ENCODE measurements around the gene AIMP2. TPM values are rescaled to one million over a fixed set of nuclear protein-coding genes. Genes with fewer than 3 reads are reported as not detected.
A peak's percentile ranks its signal among the peaks of the same experiment; 100 is the strongest.

AIMP2 gene
- total RNA-seq, 4 donors from 2014 or later, result 6.4 to 22.5 (median 15.1) TPM

DNA sequence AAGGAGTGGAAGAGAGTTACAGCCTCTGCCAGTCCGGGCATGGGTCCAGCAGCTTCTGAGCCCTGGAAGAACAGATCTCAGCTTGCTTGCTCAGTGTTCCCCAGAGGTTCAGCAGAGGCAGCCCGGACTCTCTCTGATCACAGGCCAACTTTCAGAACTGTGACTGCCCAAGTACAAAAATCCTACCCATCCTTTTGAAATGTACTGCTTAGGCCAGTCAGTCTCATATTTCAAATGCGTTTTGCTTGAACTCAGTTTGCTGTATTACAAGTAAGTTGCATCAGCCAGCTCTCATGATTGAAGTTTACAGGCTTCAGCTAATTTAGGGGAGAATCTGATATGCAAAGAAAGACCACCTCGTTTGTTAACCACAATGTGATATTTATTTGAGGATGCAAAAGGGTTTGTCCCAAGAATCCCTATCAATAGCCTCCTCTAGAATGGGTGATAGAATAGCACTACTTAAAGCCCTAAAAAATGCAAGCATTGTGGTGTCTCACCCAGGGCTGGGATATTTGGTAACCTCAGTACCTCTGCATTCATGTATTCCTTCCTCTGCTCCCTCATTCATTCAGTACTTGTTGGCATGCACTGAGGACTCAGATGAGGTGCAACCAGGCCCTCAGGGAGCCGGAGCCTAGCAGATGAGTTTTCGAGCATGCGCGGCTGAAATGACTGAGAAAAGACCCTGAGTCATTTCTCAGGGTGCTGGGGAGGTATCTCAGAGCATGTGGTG, 7.0 kb downstream of the AIMP2 start:
- no peaks in the 10 kb centered on the region for H3K36me3 ChIP-seq
- intact Hi-C loops (cut with DNase I; ENCODE audit: low total_unique reads), result no loop called here
- H3K27me3 ChIP-seq, result no peaks in the 10 kb centered on the region
- TF ChIP-seq, protein P1, sequence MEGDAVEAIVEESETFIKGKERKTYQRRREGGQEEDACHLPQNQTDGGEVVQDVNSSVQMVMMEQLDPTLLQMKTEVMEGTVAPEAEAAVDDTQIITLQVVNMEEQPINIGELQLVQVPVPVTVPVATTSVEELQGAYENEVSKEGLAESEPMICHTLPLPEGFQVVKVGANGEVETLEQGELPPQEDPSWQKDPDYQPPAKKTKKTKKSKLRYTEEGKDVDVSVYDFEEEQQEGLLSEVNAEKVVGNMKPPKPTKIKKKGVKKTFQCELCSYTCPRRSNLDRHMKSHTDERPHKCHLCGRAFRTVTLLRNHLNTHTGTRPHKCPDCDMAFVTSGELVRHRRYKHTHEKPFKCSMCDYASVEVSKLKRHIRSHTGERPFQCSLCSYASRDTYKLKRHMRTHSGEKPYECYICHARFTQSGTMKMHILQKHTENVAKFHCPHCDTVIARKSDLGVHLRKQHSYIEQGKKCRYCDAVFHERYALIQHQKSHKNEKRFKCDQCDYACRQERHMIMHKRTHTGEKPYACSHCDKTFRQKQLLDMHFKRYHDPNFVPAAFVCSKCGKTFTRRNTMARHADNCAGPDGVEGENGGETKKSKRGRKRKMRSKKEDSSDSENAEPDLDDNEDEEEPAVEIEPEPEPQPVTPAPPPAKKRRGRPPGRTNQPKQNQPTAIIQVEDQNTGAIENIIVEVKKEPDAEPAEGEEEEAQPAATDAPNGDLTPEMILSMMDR (IDR thresholded peaks at IDR 0.05), result no peak
- no peak for TF ChIP-seq POLR2A (IDR thresholded peaks at IDR 0.05)
- H3K4me1 ChIP-seq, result peaks cover 0 to 4% of the 10 kb centered on the region in 2 donors
- DNase-seq, result peak; percentile 63 to 68
- peak overlapping the region; percentile 6 to 48 for H3K27ac ChIP-seq
- H3K4me3 ChIP-seq, result no peak overlapping the region
- H3K9me3 ChIP-seq, result no peaks in the 10 kb centered on the region

DNA sequence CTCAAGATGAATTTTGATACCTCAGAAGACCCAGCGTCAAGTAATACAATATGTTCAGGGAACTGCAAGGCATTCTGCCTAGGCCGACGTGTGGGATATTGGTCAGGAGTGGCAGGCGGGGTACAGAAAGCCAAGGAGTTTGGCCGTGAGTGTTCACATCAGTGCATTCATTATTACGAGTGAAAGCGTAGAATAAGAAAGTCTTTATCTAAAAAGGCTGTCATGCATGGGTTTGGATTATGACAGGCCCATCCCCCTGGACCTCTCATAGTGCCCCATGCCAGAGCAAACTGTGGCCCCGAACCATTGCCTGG, 7.5 kb downstream of the AIMP2 start:
- DNase-seq, result no peak
- no peaks in the 10 kb centered on the region for H3K27me3 ChIP-seq
- intact Hi-C loops (cut with DNase I; ENCODE audit: low total_unique reads), result no loop called here
- H3K4me3 ChIP-seq, result no peak overlapping the region
- no peaks in the 10 kb centered on the region for H3K9me3 ChIP-seq
- peaks cover 0 to 4% of the 10 kb centered on the region in 2 donors for H3K4me1 ChIP-seq
- TF ChIP-seq, protein P1 (IDR thresholded peaks at IDR 0.05), result no peak
- no peak for TF ChIP-seq POLR2A (IDR thresholded peaks at IDR 0.05)
- H3K36me3 ChIP-seq, result no peaks in the 10 kb centered on the region
- H3K27ac ChIP-seq, result no peak overlapping the region

DNA sequence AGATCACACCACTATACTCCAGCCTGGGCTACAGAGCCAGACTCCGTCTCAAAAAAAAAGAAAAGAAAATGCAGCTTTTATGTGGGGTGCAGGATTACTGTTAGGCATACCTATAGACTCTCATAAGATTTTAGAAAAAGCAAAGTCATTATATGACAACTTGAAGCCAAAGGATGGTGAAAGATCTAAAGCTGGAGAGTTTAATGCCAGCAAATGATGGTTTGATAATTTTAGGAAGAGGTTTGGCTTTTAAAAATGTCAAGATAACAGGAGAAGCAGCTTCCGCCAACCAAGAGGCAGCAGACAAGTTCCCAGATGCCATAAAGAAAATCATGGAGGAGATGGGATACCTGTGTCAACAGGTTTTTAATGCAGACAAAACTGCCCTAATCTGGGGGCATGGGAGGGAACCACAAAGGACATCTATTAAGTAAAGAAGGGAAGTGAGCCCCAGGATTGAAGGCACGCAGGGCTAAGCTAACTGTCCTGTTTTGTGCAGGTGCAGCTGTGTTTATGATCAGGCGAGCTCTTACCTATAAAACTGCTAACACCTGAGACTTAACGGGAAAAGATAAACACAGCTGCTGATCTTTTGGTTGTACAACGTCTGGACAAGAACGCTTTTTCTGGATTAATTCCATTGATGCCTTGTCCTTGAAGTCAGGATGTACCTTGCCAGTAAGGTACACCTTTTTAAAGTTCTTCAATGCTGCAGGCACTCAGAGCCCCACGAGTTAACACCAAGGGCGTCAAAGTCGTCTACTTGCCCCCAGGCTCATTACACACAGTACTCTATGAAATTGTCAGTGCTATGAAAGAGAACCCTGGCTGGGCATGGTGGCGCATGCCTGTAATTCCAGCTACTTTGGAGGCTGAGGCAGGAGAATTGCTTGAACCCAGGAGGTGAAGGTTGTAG, 11.6 kb downstream of the AIMP2 start:
- no peak for DNase-seq

DNA sequence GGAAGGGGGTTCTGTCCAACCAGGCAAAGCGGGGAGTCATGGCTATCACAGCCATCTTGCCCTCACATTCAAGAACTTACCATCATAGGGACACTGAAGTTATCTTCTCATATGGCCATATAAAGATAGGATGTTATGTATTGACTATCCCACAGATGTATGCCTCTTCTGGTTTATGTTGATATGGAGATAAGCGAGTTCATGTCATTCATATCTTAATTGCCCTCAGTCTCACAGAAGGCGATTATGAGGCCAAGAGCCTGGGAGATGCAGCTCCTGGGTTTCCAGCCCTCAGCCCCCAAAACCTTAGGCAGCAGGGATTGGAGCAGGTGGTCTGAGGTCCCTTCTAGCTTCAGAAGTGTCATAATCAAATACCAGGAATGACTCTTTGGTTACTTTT, 13.6 kb downstream of the AIMP2 start:
- H3K36me3 ChIP-seq, result no peaks in the 10 kb centered on the region
- H3K4me1 ChIP-seq, result no peaks in the 10 kb centered on the region
- H3K9me3 ChIP-seq, result no peaks in the 10 kb centered on the region
- no peak for DNase-seq
- TF ChIP-seq, protein P1 (IDR thresholded peaks at IDR 0.05), result no peak
- TF ChIP-seq POLR2A (IDR thresholded peaks at IDR 0.05), result no peak
- no peak overlapping the region for H3K4me3 ChIP-seq
- H3K27ac ChIP-seq, result no peak overlapping the region
- no peaks in the 10 kb centered on the region for H3K27me3 ChIP-seq
- intact Hi-C loops (cut with DNase I; ENCODE audit: low total_unique reads), result no loop called here

More for the DNA sequence above, 11.6 kb downstream of the AIMP2 start:
- no peak overlapping the region for H3K27ac ChIP-seq
- intact Hi-C loops (cut with DNase I; ENCODE audit: low total_unique reads), result no loop called here
- H3K36me3 ChIP-seq, result no peaks in the 10 kb centered on the region
- TF ChIP-seq, protein P1 (IDR thresholded peaks at IDR 0.05), result no peak
- TF ChIP-seq POLR2A (IDR thresholded peaks at IDR 0.05), result no peak
- H3K9me3 ChIP-seq, result no peaks in the 10 kb centered on the region
- H3K27me3 ChIP-seq, result no peaks in the 10 kb centered on the region
- H3K4me1 ChIP-seq, result no peaks in the 10 kb centered on the region
- H3K4me3 ChIP-seq, result no peak overlapping the region

DNA sequence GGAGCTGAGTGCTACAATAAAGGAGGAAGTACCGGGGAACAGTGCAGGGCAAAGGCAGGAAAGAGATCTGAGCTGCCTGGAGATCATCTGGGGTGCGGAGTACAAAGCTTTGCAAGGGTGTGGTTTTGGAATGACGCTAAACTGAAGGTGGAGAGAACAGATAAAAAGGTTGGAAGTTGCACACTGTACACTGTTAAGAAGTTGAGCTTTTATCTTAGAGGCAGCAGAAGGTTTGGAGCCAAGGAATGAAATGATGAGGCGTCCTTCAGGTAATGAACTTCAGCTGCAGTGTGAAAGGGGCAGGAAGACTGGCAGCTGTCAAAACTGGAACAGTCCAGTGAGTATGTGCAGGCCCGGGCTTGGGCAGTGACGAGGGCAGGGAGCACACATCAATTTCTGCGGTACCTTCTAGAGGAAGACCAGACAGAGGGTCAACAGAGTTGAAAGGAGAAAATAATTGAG, 14.9 kb downstream of the AIMP2 start:
- no peak for DNase-seq
- intact Hi-C loops (cut with DNase I; ENCODE audit: low total_unique reads), result no loop called here
- Histone ChIP-seq H3K9me3 (no peaks in the 10 kb centered on the region), H3K27ac (no peak overlapping the region), H3K4me3 (no peak overlapping the region), H3K4me1 (no peaks in the 10 kb centered on the region), H3K36me3 (peaks cover 0 to 3% of the 10 kb centered on the region in 2 donors), H3K27me3 (no peaks in the 10 kb centered on the region)
- TF ChIP-seq, protein P1 (IDR thresholded peaks at IDR 0.05), result no peak
- TF ChIP-seq POLR2A (IDR thresholded peaks at IDR 0.05), result no peak

Measured in uterus (tissue), 4 donors.